Measurements from ENCODE around the gene MED13L.

The MED13L gene

GRCh38 chr12:116182359-116183063 lies 95.0 kb downstream of the MED13L start:
- DNase-seq (ENCODE audit: low read depth) = no peak

- no peak for DNase-seq (ENCODE audit: low read depth)
Observed at GRCh38 chr12:116180448-116180847, 97.0 kb downstream of the MED13L start.

GRCh38 chr12:116179384-116179783 lies 98.1 kb downstream of the MED13L start:
- no peak for DNase-seq (ENCODE audit: low read depth)

- no peak for DNase-seq (ENCODE audit: low read depth)
Observed at GRCh38 chr12:116177017-116177416, 100.5 kb downstream of the MED13L start.

GRCh38 chr12:116174904-116175303 lies 102.6 kb downstream of the MED13L start:
- DNase-seq (ENCODE audit: low read depth) = no peak

- DNase-seq (ENCODE audit: low read depth) = no peak
Observed at GRCh38 chr12:116174006-116174405, 103.5 kb downstream of the MED13L start.

- no peak for DNase-seq (ENCODE audit: low read depth)
Observed at GRCh38 chr12:116172224-116172849, 105.2 kb downstream of the MED13L start.

- DNase-seq (ENCODE audit: low read depth) = peak; percentile 44
Observed at GRCh38 chr12:116171549-116171948, 105.9 kb downstream of the MED13L start.

GRCh38 chr12:116169071-116169470 lies 108.4 kb downstream of the MED13L start:
- DNase-seq (ENCODE audit: low read depth) = no peak

- DNase-seq (ENCODE audit: low read depth) = no peak
Observed at GRCh38 chr12:116166306-116166705, 111.2 kb downstream of the MED13L start.

GRCh38 chr12:116165036-116165425 lies 112.5 kb downstream of the MED13L start:
- peak; percentile 60 for DNase-seq (ENCODE audit: low read depth)

GRCh38 chr12:116164250-116165035 lies 113.0 kb downstream of the MED13L start:
- DNase-seq (ENCODE audit: low read depth) = peak; percentile 13

GRCh38 chr12:116162071-116162470 lies 115.4 kb downstream of the MED13L start:
- no peak for DNase-seq (ENCODE audit: low read depth)

GRCh38 chr12:116161588-116161987 lies 115.9 kb downstream of the MED13L start:
- DNase-seq (ENCODE audit: low read depth) = no peak

- no peak for DNase-seq (ENCODE audit: low read depth)
Observed at GRCh38 chr12:116160883-116161458, 116.5 kb downstream of the MED13L start.

- DNase-seq (ENCODE audit: low read depth) = peak; percentile 58
Observed at GRCh38 chr12:116160231-116160630, 117.3 kb downstream of the MED13L start.

- DNase-seq (ENCODE audit: low read depth) = no peak
Observed at GRCh38 chr12:116159593-116160200, 117.8 kb downstream of the MED13L start.

- peak; percentile 71 for DNase-seq (ENCODE audit: low read depth)
Observed at GRCh38 chr12:116159175-116159574, 118.3 kb downstream of the MED13L start.

GRCh38 chr12:116157845-116158267 lies 119.6 kb downstream of the MED13L start:
- DNase-seq (ENCODE audit: low read depth) = peak; percentile 38

- DNase-seq (ENCODE audit: low read depth) = no peak
Observed at GRCh38 chr12:116156614-116157013, 120.9 kb downstream of the MED13L start.

GRCh38 chr12:116155383-116155782 lies 122.1 kb downstream of the MED13L start:
- DNase-seq (ENCODE audit: low read depth) = no peak

- no peak for DNase-seq (ENCODE audit: low read depth)
Observed at GRCh38 chr12:116153983-116154382, 123.5 kb downstream of the MED13L start.

Data from amniotic epithelial cell (primary cell).